NCI-H748 (cell line): Measurements from ENCODE around the gene TMEM108.
A peak's percentile ranks its signal among the peaks of the same experiment; 100 is the strongest.

Experiments
- DNase-seq: peaks from one replicate; lab custom pipeline; 2025; ENCODE audit not compliant: unreplicated experiment; lab: John Stamatoyannopoulos, UW

TMEM108 gene

DNA sequence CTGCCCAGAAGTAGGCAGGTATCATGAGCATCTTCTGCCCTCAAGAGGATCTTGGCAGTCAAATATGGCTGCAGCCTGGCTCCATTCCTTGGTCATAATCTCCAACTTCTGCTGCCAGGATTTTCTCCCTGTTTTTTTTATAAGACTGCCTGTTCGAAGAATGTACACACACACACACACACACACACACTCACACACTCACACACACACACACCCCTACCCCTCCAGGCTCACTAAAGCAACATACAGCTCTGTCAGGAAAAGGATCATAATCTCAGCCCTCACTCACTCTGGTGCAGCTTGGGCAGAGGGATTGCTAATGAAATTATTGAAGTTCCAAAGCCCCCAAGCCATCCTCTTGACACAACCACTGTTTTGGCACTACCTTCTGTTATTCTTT lies 232.4 kb downstream of the TMEM108 start:
- DNase-seq = no peak

DNA sequence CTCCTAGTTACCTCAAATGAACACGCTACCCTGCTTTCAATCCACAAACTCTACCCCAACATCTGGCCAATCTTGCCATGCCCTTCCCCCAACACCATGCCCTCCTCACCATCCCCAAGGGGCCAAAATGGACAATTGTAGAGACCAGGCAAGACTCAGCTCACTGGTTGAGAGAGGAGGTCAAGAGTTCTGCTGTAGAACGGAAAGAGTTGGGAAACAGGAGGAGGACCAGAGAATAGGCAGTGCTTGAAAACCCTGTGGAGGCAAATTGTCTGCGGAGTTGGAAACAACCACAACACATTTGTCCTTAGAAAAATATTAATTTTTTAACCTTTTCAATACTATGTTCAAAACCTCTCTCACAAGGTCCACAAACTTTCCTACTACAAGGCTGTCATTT lies 232.9 kb downstream of the TMEM108 start:
- no peak for DNase-seq

DNA sequence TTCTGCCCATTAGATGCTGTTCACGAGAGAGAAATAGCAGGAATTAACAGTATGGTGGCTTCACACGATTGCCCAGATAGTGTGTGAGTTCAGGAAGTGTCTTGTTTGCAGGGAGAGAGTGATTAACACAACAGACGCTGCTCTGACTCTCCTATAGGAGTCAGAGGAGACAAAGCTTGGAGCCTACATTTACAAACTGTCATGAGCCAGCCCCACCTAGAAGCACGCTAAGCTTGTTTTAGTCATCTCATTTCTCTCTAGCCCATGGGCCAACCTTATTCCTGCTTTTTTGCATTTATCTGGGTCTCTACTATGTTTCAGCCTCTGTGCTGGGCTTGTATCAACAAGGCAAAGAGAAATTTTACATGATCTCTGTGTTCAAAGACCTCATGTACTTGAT lies 233.3 kb downstream of the TMEM108 start:
- DNase-seq = peak; percentile 11

DNA sequence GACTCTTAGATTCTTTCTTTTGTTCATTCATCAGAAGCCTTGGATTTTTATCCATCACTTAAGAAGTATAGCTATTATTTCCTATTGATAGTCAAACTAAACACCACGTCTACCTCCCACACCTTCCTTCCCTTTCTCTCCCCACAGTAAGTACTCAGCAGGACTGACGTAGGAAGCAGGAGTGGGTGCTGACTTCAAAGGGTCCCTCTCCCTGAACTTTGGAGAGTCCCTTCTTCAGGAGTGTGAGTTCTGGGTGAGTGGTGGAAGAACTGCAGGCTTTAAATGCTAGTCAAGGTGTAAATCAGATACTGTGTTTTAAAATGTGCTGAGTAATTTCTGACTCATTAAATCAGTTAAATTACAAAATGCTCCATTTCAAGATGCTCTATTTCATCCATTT lies 235.2 kb downstream of the TMEM108 start:
- no peak for DNase-seq

DNA sequence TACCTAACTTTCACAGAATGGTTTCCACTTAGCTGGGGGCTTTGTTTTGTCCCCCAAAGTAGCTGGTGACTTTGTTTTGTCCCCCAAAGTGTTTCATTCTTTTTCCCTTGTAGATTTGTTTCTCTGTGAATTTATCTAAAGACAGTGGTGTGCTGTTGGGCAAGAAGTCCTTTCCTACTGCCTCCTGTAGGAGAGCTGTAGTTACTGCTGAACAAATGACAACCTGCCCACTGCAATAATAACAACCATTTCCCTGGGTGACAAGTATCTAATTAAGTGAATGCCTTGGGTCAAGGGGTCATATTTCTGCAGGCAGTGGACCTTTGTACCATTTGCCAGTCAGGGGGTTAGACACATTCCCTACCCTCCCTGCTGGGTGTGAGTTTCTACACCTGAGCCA lies 236.3 kb downstream of the TMEM108 start:
- DNase-seq = no peak

DNA sequence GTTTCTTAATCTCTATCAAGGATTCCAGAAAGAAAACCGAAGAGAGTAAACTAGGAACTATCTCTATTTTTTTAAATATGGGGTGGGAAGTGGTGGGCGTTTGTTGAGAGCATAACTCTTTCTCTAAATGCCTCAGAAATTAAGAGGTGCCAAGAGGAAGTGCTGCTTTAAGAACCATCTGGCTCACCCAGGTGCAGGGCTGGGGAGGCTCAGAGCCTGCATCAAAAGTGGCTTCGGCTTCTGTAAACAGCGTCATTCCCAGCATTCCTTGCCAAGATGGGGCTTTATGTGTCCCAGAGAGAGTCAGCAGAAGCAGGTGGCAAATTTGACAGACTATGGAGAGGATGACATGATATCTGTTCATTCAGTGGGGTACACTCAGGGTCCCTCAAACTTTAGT lies 238.4 kb downstream of the TMEM108 start:
- DNase-seq = no peak

DNA sequence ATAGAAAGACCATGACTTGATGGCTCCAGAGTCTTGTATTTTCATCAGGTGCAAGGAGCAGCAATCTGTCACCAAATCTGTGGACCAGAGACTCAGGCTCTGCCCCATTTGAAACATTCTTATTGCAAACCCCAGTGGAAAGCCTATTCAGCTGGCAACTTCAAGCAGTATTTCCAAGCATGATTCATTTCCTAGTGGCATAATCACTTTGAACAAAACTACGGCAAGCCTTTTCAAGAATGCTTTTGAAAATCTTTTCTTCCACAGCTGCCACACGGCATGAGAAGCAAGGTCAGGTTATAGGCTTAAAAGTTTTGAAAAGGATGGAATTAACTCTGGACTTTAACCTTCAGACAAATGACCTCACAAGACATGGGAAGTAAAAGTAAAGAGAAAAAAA lies 239.6 kb downstream of the TMEM108 start:
- DNase-seq = no peak

DNA sequence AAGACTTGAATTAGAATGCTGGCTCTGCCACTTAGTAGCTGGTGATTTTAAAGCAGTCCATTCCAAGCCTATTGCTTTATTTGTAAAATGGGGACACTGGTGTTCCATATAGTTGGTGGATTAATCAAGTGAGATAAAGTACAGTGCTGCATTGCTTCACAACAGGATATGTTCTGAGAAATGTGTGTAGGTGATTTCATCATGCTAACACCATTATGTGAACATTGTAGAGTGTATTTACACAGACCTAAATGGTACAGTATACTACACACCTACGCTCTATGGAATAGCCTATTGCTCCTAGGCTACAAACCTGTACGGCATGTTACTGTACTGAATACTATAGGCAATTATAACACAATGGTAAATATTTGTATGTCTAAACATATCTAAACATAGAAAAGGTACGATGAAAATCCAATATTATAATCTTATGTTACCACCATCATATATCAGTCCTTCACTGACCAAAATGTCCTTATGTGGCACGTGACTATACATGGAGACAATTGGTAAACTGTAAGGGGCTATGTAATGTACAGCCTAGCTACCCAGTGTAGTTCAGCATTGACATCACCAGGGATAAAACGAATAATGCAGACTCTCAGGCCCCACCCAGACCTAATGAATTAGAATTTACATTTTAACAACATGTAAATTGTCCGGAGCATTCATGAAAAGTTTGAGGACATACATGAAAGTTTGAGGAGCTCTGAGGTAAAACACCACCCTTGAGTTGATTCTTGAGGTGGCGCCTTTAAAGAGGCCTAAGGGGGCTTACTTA lies 240.3 kb downstream of the TMEM108 start:
- DNase-seq = no peak

DNA sequence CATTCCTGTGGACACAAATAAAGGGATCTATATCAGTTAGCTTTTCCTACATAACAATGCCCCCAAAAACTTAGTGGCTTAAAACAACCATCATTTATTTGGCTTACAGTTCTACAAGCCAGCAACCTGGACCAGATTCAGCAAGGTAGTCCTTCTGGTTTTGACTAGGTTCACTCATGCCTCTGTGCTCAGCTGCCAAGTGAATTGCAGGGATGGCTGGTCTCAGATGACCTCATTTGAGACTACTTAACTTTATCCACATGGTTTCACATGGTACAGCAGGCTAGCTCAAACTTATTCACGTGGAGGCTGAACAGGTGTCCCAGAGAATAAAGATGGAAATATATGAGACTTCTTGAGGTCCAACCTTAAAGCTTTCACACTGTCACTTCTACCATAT lies 242.4 kb downstream of the TMEM108 start:
- no peak for DNase-seq

DNA sequence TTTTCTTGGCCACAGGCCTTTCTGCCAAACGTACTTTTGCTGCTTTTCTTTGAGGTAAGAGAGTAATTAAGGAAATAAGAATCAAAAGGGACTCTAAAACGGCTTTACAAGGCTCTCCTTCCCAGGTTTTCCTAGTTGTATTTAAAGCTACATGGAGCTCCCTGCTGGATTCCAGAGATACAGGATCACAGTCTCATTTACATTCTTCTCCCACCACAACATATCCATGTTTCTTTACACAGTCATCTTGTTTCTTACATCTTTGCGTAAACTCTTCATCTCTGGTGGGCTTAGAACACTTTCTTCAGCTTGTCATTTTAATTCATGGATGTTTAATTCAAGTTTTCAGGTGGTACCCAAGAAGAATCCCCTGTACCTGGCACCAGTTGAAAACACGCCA lies 244.0 kb downstream of the TMEM108 start:
- DNase-seq = no peak

DNA sequence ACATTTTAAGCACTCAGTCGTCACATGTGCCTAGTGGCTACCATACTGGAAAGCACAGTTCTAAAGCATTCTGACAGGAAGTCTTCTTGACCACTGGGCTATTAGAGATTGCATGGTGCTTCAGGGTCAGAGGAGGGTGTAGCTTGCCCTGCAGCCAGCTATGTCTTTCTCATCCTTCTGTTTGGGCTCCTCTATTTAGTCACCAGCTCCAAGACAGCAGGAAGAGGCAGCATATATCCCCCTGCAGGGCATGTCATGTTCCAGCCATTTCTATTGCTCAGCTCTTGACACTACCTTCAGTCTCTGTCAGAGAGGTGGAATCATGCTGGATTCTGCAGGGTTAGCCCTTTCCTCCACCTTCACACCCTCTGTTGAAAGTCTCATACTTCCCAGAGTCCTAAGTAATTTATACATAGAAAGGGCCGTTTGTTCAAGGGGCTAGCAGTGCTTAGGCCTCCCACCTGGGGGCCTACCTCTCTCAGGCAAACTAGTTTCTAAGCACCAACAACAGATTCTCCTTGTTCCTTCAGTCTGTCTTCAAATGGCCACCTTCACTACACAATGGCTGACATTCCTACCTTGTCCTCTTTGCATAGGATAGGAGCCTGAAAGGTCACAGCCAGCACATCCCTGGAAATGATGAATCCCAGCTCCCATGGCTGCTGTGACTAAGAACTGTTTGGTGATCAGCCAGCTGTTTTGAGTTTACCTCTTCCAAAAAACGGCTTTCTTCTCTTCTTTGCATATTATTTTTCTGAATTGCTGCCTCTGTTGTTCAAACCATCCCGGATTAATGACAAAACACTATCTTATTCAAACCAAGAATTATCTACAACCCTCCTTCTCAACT lies 246.0 kb downstream of the TMEM108 start:
- no peak for DNase-seq

DNA sequence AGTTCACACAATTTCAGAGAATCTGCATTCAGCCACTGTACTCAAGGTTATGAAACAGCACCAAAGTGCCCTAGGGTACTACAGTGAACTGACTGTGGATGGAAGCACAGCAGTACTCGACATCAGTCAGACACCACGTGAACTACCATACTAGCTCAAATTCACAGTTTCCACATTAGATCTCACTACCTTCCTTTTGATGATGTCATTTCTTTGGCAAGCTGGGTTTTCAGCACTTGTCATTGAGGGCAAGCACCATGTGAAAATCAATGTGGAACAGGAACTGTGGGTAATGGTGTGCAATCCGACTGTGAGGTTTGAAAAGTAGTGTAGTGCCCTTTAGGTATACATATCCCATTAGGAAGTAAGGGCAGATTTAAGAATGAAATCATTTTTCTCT lies 251.1 kb downstream of the TMEM108 start:
- no peak for DNase-seq

DNA sequence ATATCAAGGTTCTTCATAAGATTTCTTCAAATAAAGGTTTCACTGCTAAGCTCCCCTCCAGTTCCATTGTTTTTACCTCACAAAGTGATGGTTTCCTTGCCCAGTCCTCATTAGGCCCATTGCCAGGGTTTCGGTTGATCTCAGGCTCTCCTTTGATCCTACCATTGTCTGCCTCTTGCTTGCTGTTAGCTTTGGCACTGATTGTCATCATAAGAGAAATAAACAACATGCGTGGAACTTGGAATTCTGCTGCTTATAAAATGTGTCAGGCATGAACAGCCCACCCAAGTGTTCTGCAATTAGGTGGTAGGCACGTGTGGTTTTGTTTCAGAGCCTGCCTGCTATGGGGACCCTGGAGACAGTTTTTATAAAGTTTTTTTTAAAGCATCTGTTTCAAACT lies 254.1 kb downstream of the TMEM108 start:
- peak; percentile 21 for DNase-seq

DNA sequence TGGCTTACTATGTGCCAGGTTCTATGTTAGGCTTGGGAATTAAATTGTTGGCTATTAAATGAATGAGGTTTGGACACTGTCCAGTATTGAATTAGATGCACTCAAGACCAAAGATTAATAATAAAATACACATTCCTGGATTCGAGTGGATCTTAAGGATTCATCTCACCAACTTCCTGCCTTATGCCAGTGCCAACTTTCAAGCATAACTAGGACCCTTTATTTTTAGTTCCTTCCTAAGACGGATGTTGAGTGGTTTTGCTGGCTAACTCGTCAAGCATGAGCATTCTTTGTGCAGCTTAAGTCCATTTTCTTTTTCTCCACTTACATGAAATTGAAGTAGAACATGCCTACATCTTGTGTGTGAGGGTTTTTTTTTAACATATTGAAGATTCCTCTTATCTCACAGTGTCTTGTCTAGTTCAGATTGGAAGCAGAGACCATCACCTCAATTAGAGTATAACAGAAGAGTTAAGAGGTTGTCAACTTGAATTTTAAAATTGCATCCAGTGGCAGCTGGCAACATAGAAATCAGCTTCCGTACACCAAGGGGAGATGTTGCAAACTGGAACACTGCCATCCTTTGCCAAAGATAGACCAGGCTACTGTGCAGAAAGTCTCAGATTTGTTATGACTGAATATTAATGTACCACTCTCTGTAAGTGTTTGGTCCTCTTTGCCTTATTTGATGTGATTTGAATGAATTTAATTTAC lies 255.4 kb downstream of the TMEM108 start:
- no peak for DNase-seq

DNA sequence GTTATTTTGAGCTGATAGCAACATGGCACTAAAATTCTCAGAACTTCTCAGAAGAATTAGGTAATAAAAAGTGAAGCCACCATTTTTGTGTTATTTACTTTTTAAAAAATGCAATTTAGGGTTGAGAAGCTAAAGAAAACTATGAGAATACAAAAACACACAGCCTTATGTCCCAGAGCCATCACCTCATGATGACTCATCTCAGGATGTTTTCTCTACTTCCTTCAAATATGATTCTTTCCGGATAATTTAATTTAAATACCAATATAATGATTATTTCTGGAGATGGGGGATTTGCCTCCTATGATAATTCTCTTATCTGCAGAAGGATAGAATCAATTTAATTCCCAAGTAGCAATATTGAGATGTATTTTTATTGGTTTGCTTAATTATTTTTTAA lies 256.1 kb downstream of the TMEM108 start:
- DNase-seq = no peak

DNA sequence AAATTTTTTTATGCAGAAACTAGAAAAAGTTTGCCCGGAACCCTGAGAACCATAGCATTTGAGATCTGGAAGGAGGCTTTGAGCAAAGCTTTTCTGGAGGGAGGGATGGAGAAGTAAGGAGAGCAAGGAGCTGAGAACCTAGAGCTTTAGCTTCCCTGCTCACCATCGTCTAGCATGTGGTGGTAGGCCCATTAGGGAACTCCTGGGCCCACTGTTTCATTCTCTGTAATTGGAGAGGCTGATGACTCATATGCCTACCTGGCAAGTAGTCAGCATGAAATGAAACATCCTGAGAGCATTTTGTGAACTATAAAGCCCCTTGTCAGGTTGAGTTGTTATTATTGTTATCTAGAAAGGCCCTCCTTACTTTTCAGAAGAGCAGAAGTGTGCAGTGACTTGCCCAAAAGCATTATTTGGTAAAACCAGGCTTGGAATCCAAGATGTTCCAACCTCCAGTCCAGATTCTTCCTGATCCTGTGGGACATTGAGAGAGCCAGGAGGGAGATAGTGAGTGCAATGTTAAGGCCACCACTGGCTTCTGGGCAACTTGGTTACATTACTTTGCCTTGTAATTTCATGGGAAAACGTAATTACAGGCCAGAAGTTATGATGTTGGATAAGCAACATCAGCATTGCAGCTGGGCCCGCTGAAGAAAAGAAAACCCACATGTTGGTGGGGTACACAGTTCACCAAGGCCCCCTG lies 257.2 kb downstream of the TMEM108 start:
- DNase-seq = peak; percentile 11

DNA sequence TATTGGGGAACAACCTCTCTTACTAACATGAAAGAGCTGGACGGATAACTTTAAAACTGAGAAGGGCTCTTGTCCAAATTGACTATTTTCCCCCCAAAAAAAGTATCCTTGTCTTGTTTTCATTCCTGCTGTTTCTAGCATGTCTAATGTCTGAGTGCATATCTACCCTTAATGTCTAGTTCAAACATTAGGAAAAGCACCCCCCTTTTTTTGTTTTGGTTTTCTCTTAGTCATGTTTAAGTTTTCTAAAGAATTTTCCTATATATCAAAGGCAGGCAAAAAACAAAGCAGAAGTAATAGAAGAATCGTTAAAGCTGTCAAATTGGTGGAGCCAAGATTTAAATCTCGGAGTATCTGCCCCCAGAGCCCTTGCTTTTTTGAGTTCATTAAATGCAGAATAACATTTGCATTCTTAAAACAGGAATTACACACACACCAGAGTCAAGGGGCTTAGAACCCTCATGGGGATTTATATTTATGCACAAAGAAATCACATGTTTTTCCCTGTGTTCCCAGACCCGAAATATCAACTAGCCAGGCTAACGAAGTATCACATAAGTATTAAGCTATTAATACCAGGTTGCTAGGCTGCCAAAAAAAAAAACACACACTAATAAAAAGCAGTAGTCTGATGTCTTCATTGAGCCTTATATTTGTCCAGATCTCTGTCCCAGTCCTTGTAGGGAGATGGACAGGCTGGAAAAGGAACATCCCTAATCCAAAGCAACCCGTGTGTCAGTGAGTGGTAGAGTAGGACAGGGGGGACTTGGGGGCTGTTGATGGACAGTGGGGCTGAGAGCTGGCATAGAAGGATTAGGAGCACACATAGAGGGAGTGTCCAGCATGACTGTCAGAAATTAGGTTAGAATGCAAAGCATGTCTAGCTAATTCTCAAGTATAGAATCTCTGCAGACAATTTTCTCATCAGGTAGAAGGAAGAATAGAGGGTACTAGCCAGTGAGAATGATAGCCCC lies 258.0 kb downstream of the TMEM108 start:
- DNase-seq = no peak

DNA sequence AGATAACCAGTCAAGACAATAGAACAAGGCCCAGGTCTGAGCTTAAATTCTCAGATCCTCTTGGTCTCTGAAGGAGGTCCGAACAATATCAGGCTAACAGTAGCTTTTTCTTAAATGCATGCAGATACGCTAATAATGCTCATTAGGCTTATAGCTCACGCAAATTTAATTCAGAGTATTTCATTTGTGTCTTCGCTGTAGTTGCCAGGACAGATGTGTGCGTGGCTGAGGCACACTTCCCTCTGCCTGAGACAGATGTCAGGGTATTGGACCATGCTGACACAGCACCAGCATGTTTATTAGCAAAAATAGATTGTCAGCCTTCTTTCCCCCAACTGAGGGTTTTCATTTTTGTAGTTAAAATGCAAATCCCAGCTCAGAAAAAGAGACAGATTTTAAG lies 258.8 kb downstream of the TMEM108 start:
- no peak for DNase-seq

DNA sequence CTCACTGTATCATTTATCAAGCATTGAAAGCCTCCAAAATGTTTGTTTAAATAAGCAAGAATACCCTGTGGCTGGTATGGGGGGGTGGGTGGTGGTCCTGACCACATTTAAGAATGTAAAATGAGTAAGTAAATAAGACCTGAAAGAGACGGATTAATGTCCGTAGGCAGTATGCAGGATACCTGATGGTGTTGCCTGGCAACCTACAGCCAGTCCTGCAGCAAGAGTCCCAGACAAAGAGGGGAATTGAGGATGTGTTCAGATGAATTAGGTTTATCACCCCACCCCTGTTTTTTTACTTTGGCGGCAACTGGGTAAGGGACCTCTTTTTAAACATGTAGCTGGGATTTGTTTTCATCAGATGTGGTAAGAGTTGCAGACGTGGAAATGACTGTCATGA lies 261.9 kb downstream of the TMEM108 start:
- DNase-seq = peak; percentile 93

DNA sequence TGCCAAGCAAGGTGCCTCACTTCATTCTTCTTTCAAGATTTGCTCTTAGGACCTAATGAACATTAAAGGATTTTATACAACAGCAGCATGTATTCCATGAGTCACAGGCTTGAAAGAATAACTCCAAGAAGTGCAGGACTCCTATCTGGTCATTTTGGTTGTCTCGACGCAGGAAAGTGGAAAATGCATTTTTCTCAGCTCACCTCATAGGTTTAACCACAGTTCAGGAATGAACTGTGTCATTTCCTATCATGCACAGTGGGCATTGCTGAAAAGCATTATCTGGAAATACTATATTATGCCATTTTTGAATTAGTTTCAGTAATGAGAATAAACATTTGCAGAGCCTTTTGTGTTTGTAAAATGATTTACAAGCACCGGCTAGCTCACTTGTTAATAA lies 263.0 kb downstream of the TMEM108 start:
- no peak for DNase-seq
